K562 (cell line): Measurements from ENCODE around the gene SYTL4. TPM values are rescaled to one million over a fixed set of nuclear protein-coding genes. Genes with fewer than 3 reads are reported as not detected.

ENCODE experiments used
- ATAC-seq: fragments of 200-7000 bp; cut with Tn5 transposase; 3 replicates; pipeline ENCODE4 v1.9.1; 2020; ENCODE audit warnings: moderate library complexity
- BruUV-seq: library from RNA; stranded (reverse); fragments of 400-500 nt; replicated peaks from 2 replicates; lab custom pipeline; 2021; lab: Mats Ljungman, UMichigan
- CTCF ChIA-PET: fragments of 300-600 bp; formaldehyde crosslinking; extraction: SDS; loops from one replicate; lab custom pipeline; 2021; ENCODE audit warnings: low intra/inter-chr PET ratio; lab: Yijun Ruan, JAX
- POLR2A ChIA-PET: fragments of 300-600, 350-650 bp; sonication (Branson Sonifier 250); formaldehyde crosslinking; extraction: SDS; loops from one replicate; lab custom pipeline; 2021; ENCODE audit warnings: antibody characterized with exemption, inconsistent platforms; lab: Yijun Ruan, JAX
- DNase-seq, 4 experiments: peaks; one replicate each; pipeline versions ENCODE4 v3.0.0 to v3.0.0-alpha.2; 2011 to 2018; ENCODE audit warnings: low spot score in 3 of 4, mixed read lengths in 3 of 4; ENCODE audit errors: extremely low read depth in 1 of 4
- FAIRE-seq: peaks from 2 replicates; lab custom pipeline; 2011; peaks lifted over from hg19 to GRCh38; lab: Jason Lieb, UNC
- H2AFZ ChIP-seq: 2 replicates; pipeline ENCODE4 v1.6.0; 2011; ENCODE audit warnings: low read depth, low read length, control low read depth, inconsistent platforms
- H3K27ac ChIP-seq: fragments of 200-600 bp; 3 replicates; pipeline ENCODE4 v1.8.0; 2011; ENCODE audit warnings: low read depth, mild to moderate bottlenecking, control low read depth, inconsistent platforms, low read length, moderate library complexity, mixed read lengths; ENCODE audit errors: extremely low read depth
- H3K27me3 ChIP-seq, 2 experiments: fragments of 300-600 bp in 1 of 2; 2 replicates in 1 of 2; 3 replicates in 1 of 2; pipeline versions ENCODE4 v1.6.0 to v1.8.0; 2011; ENCODE audit warnings: inconsistent platforms in 2 of 2, low read length in 2 of 2, mild to moderate bottlenecking in 1 of 2, mixed read lengths in 1 of 2, moderate library complexity in 1 of 2; ENCODE audit not compliant: control insufficient read depth in 2 of 2, insufficient read depth in 2 of 2
- H3K36me3 ChIP-seq: fragments of 300-600 bp; 3 replicates; pipeline ENCODE4 v1.8.0; 2011; ENCODE audit warnings: mild to moderate bottlenecking, low read length, inconsistent platforms; ENCODE audit not compliant: control insufficient read depth, insufficient read depth
- H3K4me1 ChIP-seq, 2 experiments: fragments of 200-600 bp in 1 of 2; replicated peaks in 1 of 2; 2 replicates in 1 of 2; 3 replicates in 1 of 2; pipeline versions ENCODE4 v1.5.1 to v1.8.0; 2011; ENCODE audit warnings: inconsistent platforms in 2 of 2, low read length in 2 of 2, mild to moderate bottlenecking in 1 of 2, mixed read lengths in 1 of 2, moderate library complexity in 1 of 2; ENCODE audit not compliant: control insufficient read depth in 2 of 2, insufficient read depth in 2 of 2
- H3K4me2 ChIP-seq: 2 replicates; pipeline ENCODE4 v1.6.1; 2011; ENCODE audit warnings: low read length, control low read depth, inconsistent platforms, mixed read lengths; ENCODE audit not compliant: insufficient read depth
- H3K4me3 ChIP-seq: fragments of 200-600 bp; sonication (generic), shearing (Covaris generic); 2 replicates; pipeline ENCODE4 v1.5.1; 2016; ENCODE audit warnings: control low read depth, inconsistent platforms
- H3K79me2 ChIP-seq: fragments of 200-600 bp; 3 replicates; pipeline ENCODE4 v1.8.0; 2011; ENCODE audit warnings: low read length, inconsistent platforms; ENCODE audit not compliant: control insufficient read depth, insufficient read depth
- H3K9ac ChIP-seq, 2 experiments: 2 replicates each; pipeline versions ENCODE4 v1.6.0 to v1.6.1; 2011; ENCODE audit warnings: low read depth in 2 of 2, low read length in 2 of 2, control low read depth in 1 of 2, inconsistent platforms in 1 of 2, mild to moderate bottlenecking in 1 of 2, mixed read lengths in 1 of 2; ENCODE audit not compliant: insufficient read depth in 1 of 2
- H3K9me1 ChIP-seq: one replicate; pipeline ENCODE4 v1.6.0; 2011; ENCODE audit warnings: inconsistent platforms, mild to moderate bottlenecking, low read length, moderate library complexity; ENCODE audit not compliant: control insufficient read depth, insufficient read depth
- H3K9me3 ChIP-seq: replicated peaks from 2 replicates; pipeline ENCODE4 v1.5.1; 2011; ENCODE audit warnings: low read depth, low read length, inconsistent platforms; ENCODE audit not compliant: control insufficient read depth, insufficient read depth
- H4K20me1 ChIP-seq: replicated peaks from 2 replicates; pipeline ENCODE4 v1.6.1; 2011; ENCODE audit warnings: low read length, inconsistent platforms, mixed read lengths; ENCODE audit not compliant: control insufficient read depth, insufficient read depth
- CHCHD3 ChIP-seq: fragments of 250-450 bp; sonication (Bioruptor Pico); IDR thresholded peaks from 2 replicates; pipeline ENCODE4 v2.1.2; 2022; ENCODE audit warnings: mild to moderate bottlenecking
- CTCFL ChIP-seq: IDR thresholded peaks from 2 replicates; pipeline ENCODE4 v1.6.1; 2011; ENCODE audit warnings: borderline replicate concordance, low read depth, mild to moderate bottlenecking, moderate library complexity, low read length; ENCODE audit not compliant: insufficient read depth, poor library complexity, severe bottlenecking
- EHMT2 ChIP-seq: fragments of 450-650 bp; IDR thresholded peaks from 2 replicates; pipeline ENCODE4 v1.6.1; 2018; ENCODE audit warnings: antibody characterized with exemption
- KDM5B ChIP-seq: fragments of 200-600 bp; sonication (generic); IDR thresholded peaks from 2 replicates; pipeline ENCODE4 v1.6.1; 2012; ENCODE audit warnings: low read depth, mild to moderate bottlenecking, moderate library complexity, low read length, control low read depth, inconsistent platforms; ENCODE audit not compliant: insufficient replicate concordance
- MCM5 ChIP-seq: fragments of 450-650 bp; IDR thresholded peaks from 2 replicates; pipeline ENCODE4 v1.6.1; 2016; ENCODE audit warnings: low read depth
- ZZZ3 ChIP-seq: fragments of 450-650 bp; IDR thresholded peaks from 2 replicates; pipeline ENCODE4 v1.6.1; 2016; ENCODE audit warnings: antibody characterized with exemption, mild to moderate bottlenecking, moderate library complexity
- WGBS: fragments of 100-300 bp; shearing (Covaris generic); methylation state at CpG from one replicate; pipeline ENCODE4 v1.1.6; 2016; ENCODE audit warnings: low coverage, mixed read lengths; ENCODE audit not compliant: insufficient coverage; ENCODE audit errors: missing lambda C conversion rate; 5-methylcytosine and 5-hydroxymethylcytosine counted together
- in situ Hi-C: fragments of 300-500 bp; cut with MboI; formaldehyde crosslinking; loops from 4 replicates; pipeline ENCODE4 v1.15.0; 2018; ENCODE audit warnings: inconsistent platforms, mixed read lengths
- intact Hi-C: fragments of 100-400 bp; cut with micrococcal nuclease; formaldehyde crosslinking; loops from 2 replicates; pipeline ENCODE4 v1.14.2; 2022
- polyA plus RNA-seq, 8 experiments: library from polyadenylated mRNA; depleted of rRNA in 4 of 8; stranded (reverse) in 5 of 8; unstranded in 3 of 8; fragments of >200 nt; fragmentation: Nextera tagmentation in 2 of 8; fragmentation: Illumina TruSeq in 1 of 8; extraction: Ambion mirVana in 2 of 8; extraction: Trizol in 1 of 8; gene quantifications; 2 replicates each; pipeline versions ENCODE4 v1.2.1 to v1.2.3, GENCODE V29; 2011 to 2014; ENCODE audit warnings: inconsistent platforms in 1 of 8, missing spikeins in 1 of 8
- total RNA-seq, 7 experiments: library from RNA; depleted of rRNA in 6 of 7; stranded (reverse); fragments of >200 nt in 6 of 7; fragmentation: Illumina TruSeq in 2 of 7; extraction: Trizol in 2 of 7; gene quantifications; 2 replicates each; pipeline versions ENCODE4 v1.2.1 to v1.2.3, GENCODE V29; 2011 to 2021; ENCODE audit warnings: low replicate concordance in 1 of 7
- TF ChIP-seq, protein P1 (sequence below): sonication (generic); formaldehyde crosslinking; IDR thresholded peaks from 2 replicates; pipeline ENCODE4 v1.8.1; 2023; ENCODE audit warnings: missing genetic modification reagents, mild to moderate bottlenecking, borderline replicate concordance
- TF ChIP-seq, protein P2 (sequence below): IDR thresholded peaks from 2 replicates; pipeline ENCODE4 v1.6.1; 2016; ENCODE audit warnings: missing genetic modification characterization, missing compliant biosample characterization
- TF ChIP-seq, protein P3 (sequence below), 3 experiments: IDR thresholded peaks in 2 of 3; conservative IDR thresholded peaks in 1 of 3; 2 replicates each; pipeline ENCODE4 v1.5.1; 2011 to 2012; ENCODE audit warnings: low read length in 3 of 3, mild to moderate bottlenecking in 3 of 3, control low read depth in 2 of 3, improper control_type of control experiment in 1 of 3, inconsistent platforms in 1 of 3, low read depth in 1 of 3, mixed read lengths in 1 of 3, moderate library complexity in 1 of 3; ENCODE audit not compliant: insufficient read depth in 2 of 3

Gene SYTL4
- total and polyA plus RNA-seq, 9 of the 15 experiments (the other 6 are each of a cell fraction or from before 2014, with no cell fraction given): 0.65 to 9.0 (median 1.5) TPM

DNA sequence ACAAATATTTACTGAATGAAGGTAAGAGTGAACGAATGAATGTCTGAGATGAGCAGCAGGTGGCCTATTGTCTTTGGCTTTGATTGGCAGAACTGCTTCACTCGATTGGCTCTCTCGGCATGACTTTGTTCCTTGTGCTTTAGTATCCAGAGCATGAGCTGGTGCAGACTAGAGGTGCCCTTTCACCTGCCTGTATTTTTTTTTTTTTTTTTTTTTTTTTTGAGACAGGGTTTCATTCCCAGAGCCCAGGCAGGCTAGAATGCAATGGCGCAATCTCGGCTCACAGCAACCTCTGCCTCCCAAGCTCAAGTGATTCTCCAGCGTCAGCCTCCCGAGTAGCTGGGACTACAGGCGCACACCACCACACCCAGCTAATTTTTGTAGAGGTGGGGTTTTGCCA, 49.0 kb downstream of the SYTL4 start:
- Histone ChIP-seq H3K9me1 (no peaks in the 10 kb centered on the region), H4K20me1 (no peaks in the 10 kb centered on the region), H3K4me2 (no peak overlapping the region), H3K4me3 (no peak overlapping the region), H3K4me1 (no peaks in the 10 kb centered on the region), H3K36me3 (no peaks in the 10 kb centered on the region), H2AFZ (no peak overlapping the region), H3K27me3 (no peaks in the 10 kb centered on the region), H3K27ac (no peak overlapping the region), H3K9me3 (no peaks in the 10 kb centered on the region), H3K9ac (no peak overlapping the region), H3K79me2 (no peaks in the 10 kb centered on the region)
- BruUV-seq: no TSS peak
- intact Hi-C loops: loop anchor here (10.0 kb wide), 1 partner anchor 602 kb away; no protein-coding TSS in a partner anchor
- no peak for DNase-seq
- no peak for FAIRE-seq
- CTCF ChIA-PET: no interaction called here
- in situ Hi-C loops: loop anchor here (25.0 kb wide), 1 partner anchor 504 kb away; no protein-coding TSS in a partner anchor
- ATAC-seq: no peak
- POLR2A ChIA-PET: no interaction called here
- no peak for TF ChIP-seq MCM5
- no peak for TF ChIP-seq CHCHD3 (CRISPR knock-in tag)
- TF ChIP-seq, protein P1, sequence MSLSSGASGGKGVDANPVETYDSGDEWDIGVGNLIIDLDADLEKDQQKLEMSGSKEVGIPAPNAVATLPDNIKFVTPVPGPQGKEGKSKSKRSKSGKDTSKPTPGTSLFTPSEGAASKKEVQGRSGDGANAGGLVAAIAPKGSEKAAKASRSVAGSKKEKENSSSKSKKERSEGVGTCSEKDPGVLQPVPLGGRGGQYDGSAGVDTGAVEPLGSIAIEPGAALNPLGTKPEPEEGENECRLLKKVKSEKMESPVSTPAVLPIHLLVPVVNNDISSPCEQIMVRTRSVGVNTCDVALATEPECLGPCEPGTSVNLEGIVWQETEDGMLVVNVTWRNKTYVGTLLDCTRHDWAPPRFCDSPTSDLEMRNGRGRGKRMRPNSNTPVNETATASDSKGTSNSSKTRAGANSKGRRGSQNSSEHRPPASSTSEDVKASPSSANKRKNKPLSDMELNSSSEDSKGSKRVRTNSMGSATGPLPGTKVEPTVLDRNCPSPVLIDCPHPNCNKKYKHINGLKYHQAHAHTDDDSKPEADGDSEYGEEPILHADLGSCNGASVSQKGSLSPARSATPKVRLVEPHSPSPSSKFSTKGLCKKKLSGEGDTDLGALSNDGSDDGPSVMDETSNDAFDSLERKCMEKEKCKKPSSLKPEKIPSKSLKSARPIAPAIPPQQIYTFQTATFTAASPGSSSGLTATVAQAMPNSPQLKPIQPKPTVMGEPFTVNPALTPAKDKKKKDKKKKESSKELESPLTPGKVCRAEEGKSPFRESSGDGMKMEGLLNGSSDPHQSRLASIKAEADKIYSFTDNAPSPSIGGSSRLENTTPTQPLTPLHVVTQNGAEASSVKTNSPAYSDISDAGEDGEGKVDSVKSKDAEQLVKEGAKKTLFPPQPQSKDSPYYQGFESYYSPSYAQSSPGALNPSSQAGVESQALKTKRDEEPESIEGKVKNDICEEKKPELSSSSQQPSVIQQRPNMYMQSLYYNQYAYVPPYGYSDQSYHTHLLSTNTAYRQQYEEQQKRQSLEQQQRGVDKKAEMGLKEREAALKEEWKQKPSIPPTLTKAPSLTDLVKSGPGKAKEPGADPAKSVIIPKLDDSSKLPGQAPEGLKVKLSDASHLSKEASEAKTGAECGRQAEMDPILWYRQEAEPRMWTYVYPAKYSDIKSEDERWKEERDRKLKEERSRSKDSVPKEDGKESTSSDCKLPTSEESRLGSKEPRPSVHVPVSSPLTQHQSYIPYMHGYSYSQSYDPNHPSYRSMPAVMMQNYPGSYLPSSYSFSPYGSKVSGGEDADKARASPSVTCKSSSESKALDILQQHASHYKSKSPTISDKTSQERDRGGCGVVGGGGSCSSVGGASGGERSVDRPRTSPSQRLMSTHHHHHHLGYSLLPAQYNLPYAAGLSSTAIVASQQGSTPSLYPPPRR (CRISPR knock-in tag): no peak
- no peak for TF ChIP-seq EHMT2
- no peak for TF ChIP-seq CTCFL
- TF ChIP-seq, protein P2, sequence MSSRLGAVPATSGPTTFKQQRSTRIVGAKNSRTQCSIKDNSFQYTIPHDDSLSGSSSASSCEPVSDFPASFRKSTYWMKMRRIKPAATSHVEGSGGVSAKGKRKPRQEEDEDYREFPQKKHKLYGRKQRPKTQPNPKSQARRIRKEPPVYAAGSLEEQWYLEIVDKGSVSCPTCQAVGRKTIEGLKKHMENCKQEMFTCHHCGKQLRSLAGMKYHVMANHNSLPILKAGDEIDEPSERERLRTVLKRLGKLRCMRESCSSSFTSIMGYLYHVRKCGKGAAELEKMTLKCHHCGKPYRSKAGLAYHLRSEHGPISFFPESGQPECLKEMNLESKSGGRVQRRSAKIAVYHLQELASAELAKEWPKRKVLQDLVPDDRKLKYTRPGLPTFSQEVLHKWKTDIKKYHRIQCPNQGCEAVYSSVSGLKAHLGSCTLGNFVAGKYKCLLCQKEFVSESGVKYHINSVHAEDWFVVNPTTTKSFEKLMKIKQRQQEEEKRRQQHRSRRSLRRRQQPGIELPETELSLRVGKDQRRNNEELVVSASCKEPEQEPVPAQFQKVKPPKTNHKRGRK (tag): no peak
- no peak for TF ChIP-seq ZZZ3
- no peak for TF ChIP-seq KDM5B
- TF ChIP-seq, protein P3, sequence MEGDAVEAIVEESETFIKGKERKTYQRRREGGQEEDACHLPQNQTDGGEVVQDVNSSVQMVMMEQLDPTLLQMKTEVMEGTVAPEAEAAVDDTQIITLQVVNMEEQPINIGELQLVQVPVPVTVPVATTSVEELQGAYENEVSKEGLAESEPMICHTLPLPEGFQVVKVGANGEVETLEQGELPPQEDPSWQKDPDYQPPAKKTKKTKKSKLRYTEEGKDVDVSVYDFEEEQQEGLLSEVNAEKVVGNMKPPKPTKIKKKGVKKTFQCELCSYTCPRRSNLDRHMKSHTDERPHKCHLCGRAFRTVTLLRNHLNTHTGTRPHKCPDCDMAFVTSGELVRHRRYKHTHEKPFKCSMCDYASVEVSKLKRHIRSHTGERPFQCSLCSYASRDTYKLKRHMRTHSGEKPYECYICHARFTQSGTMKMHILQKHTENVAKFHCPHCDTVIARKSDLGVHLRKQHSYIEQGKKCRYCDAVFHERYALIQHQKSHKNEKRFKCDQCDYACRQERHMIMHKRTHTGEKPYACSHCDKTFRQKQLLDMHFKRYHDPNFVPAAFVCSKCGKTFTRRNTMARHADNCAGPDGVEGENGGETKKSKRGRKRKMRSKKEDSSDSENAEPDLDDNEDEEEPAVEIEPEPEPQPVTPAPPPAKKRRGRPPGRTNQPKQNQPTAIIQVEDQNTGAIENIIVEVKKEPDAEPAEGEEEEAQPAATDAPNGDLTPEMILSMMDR (IDR thresholded peaks at IDR 0.05 in 2 of 3, conservative IDR thresholded peaks at IDR 0.05 in 1 of 3; ENCODE audit: insufficient read depth in 2 of 3, low read depth in 1 of 3, low read length in 3 of 3): no peak
- WGBS: 29% methylated on average over 7 of the region's 8 CpGs
